GM21515 (cell line): Measurements from ENCODE around the gene WIZ.
"Not testable (repeated sequence)": the region's sequence is repeated elsewhere in the genome, so short reads cannot be mapped to it uniquely, and the experiment has no call there.

Experiments
- ATAC-seq: cut with Tn5 transposase; IDR thresholded peaks from one replicate; pipeline ENCODE4 v1.9.1; 2021; ENCODE audit not compliant: unreplicated experiment

WIZ gene, protein sequence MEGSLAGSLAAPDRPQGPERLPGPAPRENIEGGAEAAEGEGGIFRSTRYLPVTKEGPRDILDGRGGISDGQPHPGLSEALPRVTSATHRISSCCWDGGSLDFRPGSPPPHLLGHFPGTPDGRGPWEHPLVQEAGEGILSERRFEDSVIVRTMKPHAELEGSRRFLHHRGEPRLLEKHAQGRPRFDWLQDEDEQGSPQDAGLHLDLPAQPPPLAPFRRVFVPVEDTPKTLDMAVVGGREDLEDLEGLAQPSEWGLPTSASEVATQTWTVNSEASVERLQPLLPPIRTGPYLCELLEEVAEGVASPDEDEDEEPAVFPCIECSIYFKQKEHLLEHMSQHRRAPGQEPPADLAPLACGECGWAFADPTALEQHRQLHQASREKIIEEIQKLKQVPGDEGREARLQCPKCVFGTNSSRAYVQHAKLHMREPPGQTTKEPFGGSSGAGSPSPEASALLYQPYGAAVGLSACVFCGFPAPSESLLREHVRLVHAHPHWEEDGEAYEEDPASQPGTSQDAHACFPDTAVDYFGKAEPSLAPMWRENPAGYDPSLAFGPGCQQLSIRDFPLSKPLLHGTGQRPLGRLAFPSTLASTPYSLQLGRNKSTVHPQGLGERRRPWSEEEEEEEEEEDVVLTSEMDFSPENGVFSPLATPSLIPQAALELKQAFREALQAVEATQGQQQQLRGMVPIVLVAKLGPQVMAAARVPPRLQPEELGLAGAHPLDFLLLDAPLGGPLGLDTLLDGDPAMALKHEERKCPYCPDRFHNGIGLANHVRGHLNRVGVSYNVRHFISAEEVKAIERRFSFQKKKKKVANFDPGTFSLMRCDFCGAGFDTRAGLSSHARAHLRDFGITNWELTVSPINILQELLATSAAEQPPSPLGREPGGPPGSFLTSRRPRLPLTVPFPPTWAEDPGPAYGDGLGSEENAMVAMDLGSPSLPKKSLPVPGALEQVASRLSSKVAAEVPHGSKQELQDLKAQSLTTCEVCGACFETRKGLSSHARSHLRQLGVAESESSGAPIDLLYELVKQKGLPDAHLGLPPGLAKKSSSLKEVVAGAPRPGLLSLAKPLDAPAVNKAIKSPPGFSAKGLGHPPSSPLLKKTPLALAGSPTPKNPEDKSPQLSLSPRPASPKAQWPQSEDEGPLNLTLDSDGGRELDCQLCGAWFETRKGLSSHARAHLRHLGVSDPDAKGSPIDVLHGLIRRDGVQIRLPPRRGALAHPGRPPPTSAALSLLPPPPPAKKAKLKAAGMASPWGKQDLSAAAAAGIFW (N-terminal part only)

GRCh38 chr19:15449620-15450527 lies at the start of gene WIZ:
WIZ (minus strand) TSS chr19:15449956; CDS start chr19:15448307, 1,649 bp downstream.
- ATAC-seq, result no peak

DNA sequence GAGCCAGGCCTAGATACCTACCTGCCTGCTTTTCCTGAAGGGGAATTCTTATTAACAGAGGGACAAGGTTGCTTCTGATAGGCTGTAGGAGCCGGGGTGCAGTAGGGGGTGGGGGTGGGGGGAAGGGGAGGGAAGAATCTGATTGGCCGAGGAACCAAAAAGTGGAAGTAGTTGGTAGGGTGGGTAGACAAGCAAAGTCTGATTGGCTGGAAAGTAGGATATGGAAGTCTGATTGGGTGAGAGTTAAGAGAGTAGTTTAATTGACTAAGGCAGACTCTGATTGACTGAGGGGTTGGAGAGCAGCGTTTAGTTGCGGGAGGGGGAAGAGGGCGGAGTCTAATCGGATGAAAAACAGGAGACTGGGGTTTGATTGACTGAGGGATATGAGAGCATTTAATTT lies 49.2 kb upstream of the WIZ start:
- no peak for ATAC-seq

DNA sequence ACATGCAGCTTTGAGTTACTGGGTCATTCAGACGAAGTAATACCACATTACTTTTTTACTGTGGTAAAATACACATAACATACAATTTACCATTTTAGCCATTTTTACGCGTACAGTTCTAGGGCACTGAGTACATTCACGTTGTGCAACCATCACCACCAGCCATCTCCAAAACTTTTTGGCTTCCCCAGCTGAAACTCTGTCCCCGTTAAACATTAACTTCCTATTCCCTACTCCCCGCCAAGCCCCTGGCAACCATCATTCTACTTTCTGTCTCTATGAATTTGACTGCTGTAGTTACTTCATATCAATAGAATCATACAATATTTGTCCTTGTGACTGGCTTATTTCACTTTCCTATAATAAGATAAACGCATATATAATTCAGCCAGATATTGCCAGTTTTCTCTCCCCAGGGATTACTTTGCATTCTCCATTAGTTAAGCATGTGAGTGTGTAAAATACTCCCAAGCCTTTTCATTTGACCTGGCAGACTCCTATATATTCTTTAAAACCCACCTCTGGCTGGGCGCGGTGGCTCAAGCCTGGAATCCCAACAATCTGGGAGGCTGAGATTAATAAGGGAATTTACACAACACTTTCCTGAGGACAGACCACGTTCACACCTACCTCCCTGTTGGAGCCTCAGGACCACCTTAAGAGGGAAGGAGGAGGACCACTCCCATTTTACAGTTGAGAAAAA lies 48.6 kb upstream of the WIZ start:
- ATAC-seq, result no peak

DNA sequence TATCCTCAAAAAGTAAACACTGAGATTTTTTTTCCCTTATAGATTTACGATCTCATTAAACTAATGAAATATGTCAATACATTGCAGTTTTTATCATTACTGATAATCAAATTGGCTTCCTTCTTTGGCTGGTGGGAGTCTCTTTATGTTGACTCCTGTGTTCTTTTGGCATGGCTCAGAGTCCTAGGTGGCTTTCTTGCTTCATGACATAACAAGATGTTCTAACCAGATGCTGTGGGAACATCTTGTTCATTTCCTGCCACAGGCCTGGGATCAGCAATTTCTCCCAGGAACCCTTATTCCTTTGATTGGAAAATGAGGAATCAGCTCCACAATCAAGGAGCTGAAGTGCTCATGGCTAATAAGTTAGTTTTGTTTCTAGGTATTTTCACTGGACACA lies 45.4 kb upstream of the WIZ start:
- ATAC-seq, result no peak

GRCh38 chr19:15488489-15489226 lies 38.9 kb upstream of the WIZ start:
- ATAC-seq, result no peak

- ATAC-seq, result no peak
These were observed 37.3 kb upstream of the WIZ start for GRCh38 chr19:15487038-15487437.

DNA sequence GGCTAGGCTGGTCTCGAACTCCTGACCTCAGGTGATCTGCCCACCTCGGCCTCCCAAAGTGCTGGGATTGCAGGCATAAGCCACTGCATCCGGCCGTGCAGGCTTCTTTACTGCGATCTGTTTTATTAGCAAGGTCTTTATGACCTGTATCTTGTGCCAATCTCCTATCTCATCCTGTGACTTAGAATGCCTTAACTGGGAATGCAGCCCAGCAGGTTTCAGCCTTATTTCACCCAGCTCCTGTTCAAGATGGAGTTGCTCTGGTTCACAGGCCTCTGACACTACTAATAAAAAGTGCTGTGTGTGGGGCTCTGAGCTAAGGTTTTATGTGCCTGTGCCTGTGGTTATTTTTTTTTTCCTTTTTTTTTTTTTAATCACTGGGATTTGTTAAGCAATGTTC lies 36.0 kb upstream of the WIZ start:
- not testable (repeated sequence) for ATAC-seq

GRCh38 chr19:15480996-15481395 lies 31.2 kb upstream of the WIZ start:
- ATAC-seq, result not testable (repeated sequence)

DNA sequence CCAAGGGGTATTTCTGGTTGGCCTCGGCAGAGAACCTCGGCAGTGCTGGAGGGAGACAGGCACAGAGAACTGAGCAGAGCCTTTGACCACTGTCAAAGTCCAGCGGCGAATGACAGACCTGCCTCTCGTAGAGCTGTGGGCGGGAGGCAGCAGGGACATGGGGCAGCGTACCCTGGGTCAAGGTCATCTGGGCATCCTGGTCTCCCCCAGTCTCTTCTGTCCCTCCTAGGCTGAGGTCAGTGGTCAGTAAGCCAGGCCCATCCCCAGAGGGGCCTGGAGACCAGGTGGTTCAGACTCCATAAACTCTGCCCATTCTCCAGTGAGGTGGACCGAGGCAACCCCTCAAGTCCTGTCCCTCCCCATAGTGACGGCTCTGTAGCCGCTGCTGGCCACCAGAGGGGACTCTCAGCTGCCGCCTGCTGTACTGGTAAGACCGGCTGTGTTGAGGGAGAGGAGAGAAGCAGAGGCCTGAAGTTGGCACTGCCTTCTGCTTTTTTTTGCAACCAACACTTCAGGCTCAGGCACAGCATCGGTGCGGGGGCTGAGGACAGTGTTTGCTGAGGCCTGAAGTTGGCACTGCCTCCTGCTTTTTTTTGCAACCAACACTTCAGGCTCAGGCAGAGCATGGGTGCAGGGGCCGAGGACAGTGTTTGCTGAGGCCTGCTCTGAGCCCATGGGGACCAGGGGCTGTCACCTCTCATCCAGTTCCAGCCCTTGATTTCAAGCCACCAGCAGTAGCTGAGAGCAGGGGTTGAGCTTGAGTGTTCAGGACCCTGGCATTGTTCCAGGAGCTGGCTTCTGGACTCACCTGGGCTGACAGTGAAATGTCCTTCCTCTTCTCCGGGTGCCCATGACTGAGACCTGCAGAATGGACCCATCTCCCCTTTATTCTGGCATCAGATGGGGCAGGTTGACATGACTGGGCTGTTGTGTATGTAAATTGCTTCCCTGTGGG lies 29.9 kb upstream of the WIZ start, which contains the start of gene PGLYRP2:
Gene PGLYRP2 (minus strand): TSS at position 111 of the 955 bp plus-strand sequence. CDS start 130 bp downstream, outside the sequence.
- no peak for ATAC-seq

DNA sequence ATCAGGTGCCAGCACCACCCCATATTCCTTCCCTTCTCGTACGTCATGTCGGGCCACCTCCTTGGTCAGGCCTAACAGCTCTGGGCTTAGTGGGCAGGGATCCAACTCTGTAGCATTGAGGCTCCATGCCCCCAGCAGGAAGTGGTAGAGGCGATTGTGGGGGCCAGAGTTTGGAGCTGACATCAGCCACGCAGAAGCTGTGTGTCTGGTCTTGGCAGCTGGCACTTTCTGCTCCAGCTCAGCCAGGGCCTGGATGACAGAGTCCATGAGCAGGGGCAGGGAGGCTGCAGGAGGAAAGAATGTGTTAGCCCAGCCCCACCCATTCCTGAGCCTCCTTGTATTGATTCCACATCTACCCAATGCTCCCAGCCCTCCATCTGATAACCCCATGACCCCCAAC lies 26.6 kb upstream of the WIZ start:
- no peak for ATAC-seq

DNA sequence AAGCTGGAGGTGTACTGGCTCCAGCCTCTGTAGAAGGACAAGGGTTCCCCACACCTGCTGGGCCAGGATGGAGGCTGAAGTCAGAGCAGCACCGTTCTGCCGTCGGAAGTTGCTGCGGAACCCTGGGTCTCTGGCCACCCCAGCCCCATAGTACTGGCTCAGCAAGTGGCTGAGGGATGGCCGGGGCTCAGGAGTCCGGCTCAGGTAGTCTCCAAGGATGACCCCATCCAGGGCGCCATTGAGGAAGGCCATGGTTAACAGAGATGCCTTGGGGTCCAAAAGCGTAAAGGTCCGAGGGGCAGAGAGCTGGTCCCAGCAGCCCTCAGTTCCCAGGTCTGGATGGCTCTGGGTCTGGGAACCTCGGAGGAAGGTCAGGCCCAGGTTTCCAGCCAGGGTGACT lies 25.9 kb upstream of the WIZ start:
- no peak for ATAC-seq

- no peak for ATAC-seq
These were observed 25.4 kb upstream of the WIZ start for GRCh38 chr19:15475169-15475568.

- ATAC-seq, result not testable (repeated sequence)
These were observed 24.1 kb upstream of the WIZ start for GRCh38 chr19:15473821-15474220.

DNA sequence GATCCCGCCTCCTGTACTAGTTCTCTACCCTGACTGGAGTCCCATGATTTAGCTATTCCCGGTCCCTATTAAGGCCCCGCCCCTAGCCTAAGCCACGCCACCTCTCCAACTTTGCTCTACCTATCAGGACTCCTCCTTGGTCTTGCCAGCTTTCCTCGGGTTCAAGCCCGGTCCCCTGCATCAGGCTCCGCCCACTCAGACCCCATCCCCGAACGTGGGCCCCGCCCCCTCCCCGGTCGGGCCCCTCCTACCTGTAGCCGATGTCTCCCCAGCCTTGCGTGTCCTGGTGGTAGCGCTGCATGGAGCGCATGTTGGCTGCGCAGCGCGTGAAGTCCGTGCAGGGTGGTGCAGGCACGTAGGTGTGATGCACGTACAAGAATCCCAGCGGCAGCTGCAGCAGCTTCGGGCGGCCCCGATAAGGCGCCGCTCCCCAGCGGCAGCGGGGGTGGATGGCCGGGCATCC lies 21.9 kb upstream of the WIZ start:
- no peak for ATAC-seq

- ATAC-seq, result no peak
These were observed 19.9 kb upstream of the WIZ start for GRCh38 chr19:15469513-15470297.

GRCh38 chr19:15468675-15469512 lies 19.1 kb upstream of the WIZ start:
- no peak for ATAC-seq
